ENCODE data around the gene KCNQ1. TPM values are rescaled to one million over a fixed set of nuclear protein-coding genes. Genes with fewer than 3 reads are reported as not detected.

KCNQ1 gene
- total and polyA plus RNA-seq, 2 experiments from 2014 or later, result 0.45 to 0.87 TPM

DNA sequence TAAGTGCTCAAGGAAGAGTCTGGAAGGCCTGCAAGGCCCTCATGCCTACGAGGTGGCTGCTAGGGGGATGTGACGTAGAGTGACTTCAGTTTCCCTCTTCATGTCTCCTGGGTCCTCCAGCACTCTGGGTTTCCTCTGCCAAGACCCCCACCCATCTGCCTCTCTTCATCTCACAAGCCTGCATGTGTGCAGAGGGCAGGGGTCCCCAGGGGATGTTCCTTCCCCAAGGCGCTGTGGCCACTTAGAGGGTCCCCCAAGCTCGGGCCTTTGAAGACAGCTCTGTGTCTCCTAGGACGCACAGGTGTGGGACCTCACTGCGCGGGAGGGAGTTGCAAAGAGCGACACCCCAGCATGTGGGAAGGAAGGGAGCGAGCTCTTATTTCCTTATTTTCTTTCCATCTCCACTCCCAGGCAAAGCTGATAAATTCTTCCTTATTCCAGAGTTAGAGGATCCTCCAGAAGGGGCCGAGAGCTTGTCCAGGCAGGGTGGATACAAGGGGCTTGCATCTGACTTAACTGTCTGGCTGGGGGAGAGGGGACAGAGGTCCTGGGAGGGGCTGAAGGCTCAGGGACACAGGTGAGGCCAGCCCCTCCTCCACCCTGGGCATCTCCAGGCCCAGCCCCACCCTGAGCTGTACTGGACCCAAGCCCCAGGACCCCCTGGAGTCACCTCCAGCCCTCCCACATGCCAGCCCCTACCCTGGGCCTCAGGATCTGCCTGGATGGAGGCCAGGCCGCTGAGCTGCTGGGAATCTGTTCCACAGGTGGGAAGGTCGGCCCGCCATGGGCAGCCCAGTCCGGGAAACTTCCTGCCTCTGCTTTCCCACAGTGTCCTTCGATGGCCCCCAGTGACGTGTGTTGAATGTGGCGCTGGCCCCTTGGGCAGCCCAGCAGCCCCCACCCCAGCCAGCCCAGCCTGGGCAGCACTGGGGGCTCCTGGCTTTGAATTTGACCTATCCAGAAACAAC, 314.7 kb downstream of the KCNQ1 start:
- Histone ChIP-seq H3K27me3 (ENCODE audit: insufficient read depth) (peaks cover 38% of the 10 kb centered on the region), H3K79me2 (replicated peaks; ENCODE audit: insufficient read depth) (no peaks in the 10 kb centered on the region), H3F3A (replicated peaks; ENCODE audit: low read depth) (no peaks in the 10 kb centered on the region), H3K4me2 (no peak overlapping the region), H3K9me2 (ENCODE audit: insufficient read depth) (no peaks in the 10 kb centered on the region), H3K36me3 (ENCODE audit: insufficient read depth) (no peaks in the 10 kb centered on the region), H3K4me3 (no peak overlapping the region), H3K27ac (ENCODE audit: low read depth) (no peak overlapping the region), H4K20me1 (replicated peaks; ENCODE audit: insufficient read depth) (no peaks in the 10 kb centered on the region), H2AFZ (no peak overlapping the region), H3K4me1 (ENCODE audit: insufficient read depth) (no peaks in the 10 kb centered on the region)
- DNase-seq (ENCODE audit: low spot score), result no peak
- H3K4me3 Mint-ChIP-seq, result no peak overlapping the region
- TF ChIP-seq JUNB (IDR thresholded peaks at IDR 0.05; ENCODE audit: unreplicated experiment) (no peak), CREB1 (CRISPR knock-in tag; IDR thresholded peaks at IDR 0.05; ENCODE audit: low read depth) (no peak), STAT1 (IDR thresholded peaks at IDR 0.05; ENCODE audit: unreplicated experiment) (no peak), EZH2phosphoT487 (IDR thresholded peaks at IDR 0.05; ENCODE audit: unreplicated experiment) (no peak), NANOG (IDR thresholded peaks at IDR 0.05; ENCODE audit: borderline replicate concordance) (no peak), EZH2 (IDR thresholded peaks at IDR 0.05; ENCODE audit: low read depth, unreplicated experiment) (no peak), POLR2AphosphoS5 (IDR thresholded peaks at IDR 0.05; ENCODE audit: low read depth) (no peak)
- TF ChIP-seq, protein P1, sequence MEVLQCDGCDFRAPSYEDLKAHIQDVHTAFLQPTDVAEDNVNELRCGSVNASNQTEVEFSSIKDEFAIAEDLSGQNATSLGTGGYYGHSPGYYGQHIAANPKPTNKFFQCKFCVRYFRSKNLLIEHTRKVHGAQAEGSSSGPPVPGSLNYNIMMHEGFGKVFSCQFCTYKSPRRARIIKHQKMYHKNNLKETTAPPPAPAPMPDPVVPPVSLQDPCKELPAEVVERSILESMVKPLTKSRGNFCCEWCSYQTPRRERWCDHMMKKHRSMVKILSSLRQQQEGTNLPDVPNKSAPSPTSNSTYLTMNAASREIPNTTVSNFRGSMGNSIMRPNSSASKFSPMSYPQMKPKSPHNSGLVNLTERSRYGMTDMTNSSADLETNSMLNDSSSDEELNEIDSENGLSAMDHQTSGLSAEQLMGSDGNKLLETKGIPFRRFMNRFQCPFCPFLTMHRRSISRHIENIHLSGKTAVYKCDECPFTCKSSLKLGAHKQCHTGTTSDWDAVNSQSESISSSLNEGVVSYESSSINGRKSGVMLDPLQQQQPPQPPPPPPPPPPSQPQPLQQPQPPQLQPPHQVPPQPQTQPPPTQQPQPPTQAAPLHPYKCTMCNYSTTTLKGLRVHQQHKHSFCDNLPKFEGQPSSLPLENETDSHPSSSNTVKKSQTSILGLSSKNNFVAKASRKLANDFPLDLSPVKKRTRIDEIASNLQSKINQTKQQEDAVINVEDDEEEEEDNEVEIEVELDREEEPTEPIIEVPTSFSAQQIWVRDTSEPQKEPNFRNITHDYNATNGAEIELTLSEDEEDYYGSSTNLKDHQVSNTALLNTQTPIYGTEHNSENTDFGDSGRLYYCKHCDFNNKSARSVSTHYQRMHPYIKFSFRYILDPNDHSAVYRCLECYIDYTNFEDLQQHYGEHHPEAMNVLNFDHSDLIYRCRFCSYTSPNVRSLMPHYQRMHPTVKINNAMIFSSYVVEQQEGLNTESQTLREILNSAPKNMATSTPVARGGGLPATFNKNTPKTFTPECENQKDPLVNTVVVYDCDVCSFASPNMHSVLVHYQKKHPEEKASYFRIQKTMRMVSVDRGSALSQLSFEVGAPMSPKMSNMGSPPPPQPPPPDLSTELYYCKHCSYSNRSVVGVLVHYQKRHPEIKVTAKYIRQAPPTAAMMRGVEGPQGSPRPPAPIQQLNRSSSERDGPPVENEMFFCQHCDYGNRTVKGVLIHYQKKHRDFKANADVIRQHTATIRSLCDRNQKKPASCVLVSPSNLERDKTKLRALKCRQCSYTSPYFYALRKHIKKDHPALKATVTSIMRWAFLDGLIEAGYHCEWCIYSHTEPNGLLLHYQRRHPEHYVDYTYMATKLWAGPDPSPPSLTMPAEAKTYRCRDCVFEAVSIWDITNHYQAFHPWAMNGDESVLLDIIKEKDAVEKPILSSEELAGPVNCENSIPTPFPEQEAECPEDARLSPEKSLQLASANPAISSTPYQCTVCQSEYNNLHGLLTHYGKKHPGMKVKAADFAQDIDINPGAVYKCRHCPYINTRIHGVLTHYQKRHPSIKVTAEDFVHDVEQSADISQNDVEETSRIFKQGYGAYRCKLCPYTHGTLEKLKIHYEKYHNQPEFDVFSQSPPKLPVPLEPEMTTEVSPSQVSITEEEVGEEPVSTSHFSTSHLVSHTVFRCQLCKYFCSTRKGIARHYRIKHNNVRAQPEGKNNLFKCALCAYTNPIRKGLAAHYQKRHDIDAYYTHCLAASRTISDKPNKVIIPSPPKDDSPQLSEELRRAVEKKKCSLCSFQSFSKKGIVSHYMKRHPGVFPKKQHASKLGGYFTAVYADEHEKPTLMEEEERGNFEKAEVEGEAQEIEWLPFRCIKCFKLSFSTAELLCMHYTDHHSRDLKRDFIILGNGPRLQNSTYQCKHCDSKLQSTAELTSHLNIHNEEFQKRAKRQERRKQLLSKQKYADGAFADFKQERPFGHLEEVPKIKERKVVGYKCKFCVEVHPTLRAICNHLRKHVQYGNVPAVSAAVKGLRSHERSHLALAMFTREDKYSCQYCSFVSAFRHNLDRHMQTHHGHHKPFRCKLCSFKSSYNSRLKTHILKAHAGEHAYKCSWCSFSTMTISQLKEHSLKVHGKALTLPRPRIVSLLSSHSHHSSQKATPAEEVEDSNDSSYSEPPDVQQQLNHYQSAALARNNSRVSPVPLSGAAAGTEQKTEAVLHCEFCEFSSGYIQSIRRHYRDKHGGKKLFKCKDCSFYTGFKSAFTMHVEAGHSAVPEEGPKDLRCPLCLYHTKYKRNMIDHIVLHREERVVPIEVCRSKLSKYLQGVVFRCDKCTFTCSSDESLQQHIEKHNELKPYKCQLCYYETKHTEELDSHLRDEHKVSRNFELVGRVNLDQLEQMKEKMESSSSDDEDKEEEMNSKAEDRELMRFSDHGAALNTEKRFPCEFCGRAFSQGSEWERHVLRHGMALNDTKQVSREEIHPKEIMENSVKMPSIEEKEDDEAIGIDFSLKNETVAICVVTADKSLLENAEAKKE (CRISPR knock-in tag; IDR thresholded peaks at IDR 0.05), result no peak
- TF ChIP-seq, protein P2, sequence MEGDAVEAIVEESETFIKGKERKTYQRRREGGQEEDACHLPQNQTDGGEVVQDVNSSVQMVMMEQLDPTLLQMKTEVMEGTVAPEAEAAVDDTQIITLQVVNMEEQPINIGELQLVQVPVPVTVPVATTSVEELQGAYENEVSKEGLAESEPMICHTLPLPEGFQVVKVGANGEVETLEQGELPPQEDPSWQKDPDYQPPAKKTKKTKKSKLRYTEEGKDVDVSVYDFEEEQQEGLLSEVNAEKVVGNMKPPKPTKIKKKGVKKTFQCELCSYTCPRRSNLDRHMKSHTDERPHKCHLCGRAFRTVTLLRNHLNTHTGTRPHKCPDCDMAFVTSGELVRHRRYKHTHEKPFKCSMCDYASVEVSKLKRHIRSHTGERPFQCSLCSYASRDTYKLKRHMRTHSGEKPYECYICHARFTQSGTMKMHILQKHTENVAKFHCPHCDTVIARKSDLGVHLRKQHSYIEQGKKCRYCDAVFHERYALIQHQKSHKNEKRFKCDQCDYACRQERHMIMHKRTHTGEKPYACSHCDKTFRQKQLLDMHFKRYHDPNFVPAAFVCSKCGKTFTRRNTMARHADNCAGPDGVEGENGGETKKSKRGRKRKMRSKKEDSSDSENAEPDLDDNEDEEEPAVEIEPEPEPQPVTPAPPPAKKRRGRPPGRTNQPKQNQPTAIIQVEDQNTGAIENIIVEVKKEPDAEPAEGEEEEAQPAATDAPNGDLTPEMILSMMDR (conservative IDR thresholded peaks at IDR 0.05; ENCODE audit: low read depth in 2 of 2), result no peak
- TF ChIP-seq, protein P3, sequence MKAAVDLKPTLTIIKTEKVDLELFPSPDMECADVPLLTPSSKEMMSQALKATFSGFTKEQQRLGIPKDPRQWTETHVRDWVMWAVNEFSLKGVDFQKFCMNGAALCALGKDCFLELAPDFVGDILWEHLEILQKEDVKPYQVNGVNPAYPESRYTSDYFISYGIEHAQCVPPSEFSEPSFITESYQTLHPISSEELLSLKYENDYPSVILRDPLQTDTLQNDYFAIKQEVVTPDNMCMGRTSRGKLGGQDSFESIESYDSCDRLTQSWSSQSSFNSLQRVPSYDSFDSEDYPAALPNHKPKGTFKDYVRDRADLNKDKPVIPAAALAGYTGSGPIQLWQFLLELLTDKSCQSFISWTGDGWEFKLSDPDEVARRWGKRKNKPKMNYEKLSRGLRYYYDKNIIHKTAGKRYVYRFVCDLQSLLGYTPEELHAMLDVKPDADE (IDR thresholded peaks at IDR 0.05), result no peak
- TF ChIP-seq, protein P4, sequence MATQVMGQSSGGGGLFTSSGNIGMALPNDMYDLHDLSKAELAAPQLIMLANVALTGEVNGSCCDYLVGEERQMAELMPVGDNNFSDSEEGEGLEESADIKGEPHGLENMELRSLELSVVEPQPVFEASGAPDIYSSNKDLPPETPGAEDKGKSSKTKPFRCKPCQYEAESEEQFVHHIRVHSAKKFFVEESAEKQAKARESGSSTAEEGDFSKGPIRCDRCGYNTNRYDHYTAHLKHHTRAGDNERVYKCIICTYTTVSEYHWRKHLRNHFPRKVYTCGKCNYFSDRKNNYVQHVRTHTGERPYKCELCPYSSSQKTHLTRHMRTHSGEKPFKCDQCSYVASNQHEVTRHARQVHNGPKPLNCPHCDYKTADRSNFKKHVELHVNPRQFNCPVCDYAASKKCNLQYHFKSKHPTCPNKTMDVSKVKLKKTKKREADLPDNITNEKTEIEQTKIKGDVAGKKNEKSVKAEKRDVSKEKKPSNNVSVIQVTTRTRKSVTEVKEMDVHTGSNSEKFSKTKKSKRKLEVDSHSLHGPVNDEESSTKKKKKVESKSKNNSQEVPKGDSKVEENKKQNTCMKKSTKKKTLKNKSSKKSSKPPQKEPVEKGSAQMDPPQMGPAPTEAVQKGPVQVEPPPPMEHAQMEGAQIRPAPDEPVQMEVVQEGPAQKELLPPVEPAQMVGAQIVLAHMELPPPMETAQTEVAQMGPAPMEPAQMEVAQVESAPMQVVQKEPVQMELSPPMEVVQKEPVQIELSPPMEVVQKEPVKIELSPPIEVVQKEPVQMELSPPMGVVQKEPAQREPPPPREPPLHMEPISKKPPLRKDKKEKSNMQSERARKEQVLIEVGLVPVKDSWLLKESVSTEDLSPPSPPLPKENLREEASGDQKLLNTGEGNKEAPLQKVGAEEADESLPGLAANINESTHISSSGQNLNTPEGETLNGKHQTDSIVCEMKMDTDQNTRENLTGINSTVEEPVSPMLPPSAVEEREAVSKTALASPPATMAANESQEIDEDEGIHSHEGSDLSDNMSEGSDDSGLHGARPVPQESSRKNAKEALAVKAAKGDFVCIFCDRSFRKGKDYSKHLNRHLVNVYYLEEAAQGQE (IDR thresholded peaks at IDR 0.05; ENCODE audit: unreplicated experiment), result no peak
- no peak for ATAC-seq
- H3K9me3 Mint-ChIP-seq, result peaks cover 21% of the 10 kb centered on the region; the same call in 2 of the 3 replicates
- no peaks in the 10 kb centered on the region for H3K4me1 Mint-ChIP-seq
- H3K36me3 Mint-ChIP-seq (ENCODE audit: low read depth), result peaks cover 2% of the 10 kb centered on the region; the same call in 2 of the 3 replicates
- H3K27ac Mint-ChIP-seq, result no peak overlapping the region
- peaks cover 34% of the 10 kb centered on the region for H3K27me3 Mint-ChIP-seq (ENCODE audit: insufficient read depth, low read depth, poor library complexity)

Data from GM23338 (cell line).